ENCODE data around the gene RFTN1.

Gene RFTN1

DNA sequence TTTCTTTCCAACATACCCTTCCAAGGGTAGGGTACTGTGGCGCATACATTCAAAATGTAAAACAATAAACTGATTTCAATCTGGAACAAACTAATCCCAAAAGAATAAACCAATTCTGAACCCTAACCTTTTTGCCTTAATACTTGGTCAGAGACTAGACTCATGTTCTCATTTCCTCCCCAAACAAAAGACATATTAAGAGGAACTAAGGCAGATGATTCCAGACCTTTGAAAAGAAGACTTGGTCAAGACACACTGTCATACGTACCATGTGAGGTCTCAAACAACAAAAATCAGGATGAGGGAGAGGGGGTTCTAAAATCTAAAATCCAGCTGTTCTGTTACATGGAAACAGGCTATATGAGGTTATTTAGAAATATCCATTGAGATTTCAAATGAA is 102.1 kb downstream of the RFTN1 start:
- TF ChIP-seq, protein P1, sequence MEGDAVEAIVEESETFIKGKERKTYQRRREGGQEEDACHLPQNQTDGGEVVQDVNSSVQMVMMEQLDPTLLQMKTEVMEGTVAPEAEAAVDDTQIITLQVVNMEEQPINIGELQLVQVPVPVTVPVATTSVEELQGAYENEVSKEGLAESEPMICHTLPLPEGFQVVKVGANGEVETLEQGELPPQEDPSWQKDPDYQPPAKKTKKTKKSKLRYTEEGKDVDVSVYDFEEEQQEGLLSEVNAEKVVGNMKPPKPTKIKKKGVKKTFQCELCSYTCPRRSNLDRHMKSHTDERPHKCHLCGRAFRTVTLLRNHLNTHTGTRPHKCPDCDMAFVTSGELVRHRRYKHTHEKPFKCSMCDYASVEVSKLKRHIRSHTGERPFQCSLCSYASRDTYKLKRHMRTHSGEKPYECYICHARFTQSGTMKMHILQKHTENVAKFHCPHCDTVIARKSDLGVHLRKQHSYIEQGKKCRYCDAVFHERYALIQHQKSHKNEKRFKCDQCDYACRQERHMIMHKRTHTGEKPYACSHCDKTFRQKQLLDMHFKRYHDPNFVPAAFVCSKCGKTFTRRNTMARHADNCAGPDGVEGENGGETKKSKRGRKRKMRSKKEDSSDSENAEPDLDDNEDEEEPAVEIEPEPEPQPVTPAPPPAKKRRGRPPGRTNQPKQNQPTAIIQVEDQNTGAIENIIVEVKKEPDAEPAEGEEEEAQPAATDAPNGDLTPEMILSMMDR (conservative IDR thresholded peaks at IDR 0.05; ENCODE audit: low read length): no peak
- TF ChIP-seq EZH2phosphoT487 (IDR thresholded peaks at IDR 0.05; ENCODE audit: borderline replicate concordance): no peak
- Histone ChIP-seq H3K79me2 (ENCODE audit: insufficient read depth, low read length) (peaks cover 56% of the 10 kb centered on the region), H3F3A (ENCODE audit: low read depth) (no peaks in the 10 kb centered on the region), H3K9me3 (ENCODE audit: insufficient read depth, low read depth, low read length) (no peaks in the 10 kb centered on the region), H3K4me3 (ENCODE audit: low read length, poor library complexity, severe bottlenecking) (no peak overlapping the region), H3K4me2 (ENCODE audit: low read depth, low read length, poor library complexity, severe bottlenecking) (no peak overlapping the region), H3K4me1 (ENCODE audit: insufficient read depth, low read length, poor library complexity, severe bottlenecking) (no peaks in the 10 kb centered on the region), H4K20me1 (ENCODE audit: insufficient read depth, low read length, poor library complexity, severe bottlenecking) (peaks cover 11% of the 10 kb centered on the region), H3K9me2 (replicated peaks; ENCODE audit: low read depth, low read length) (no peaks in the 10 kb centered on the region), H2AFZ (ENCODE audit: low read length) (no peak overlapping the region), H3K27me3 (ENCODE audit: insufficient read depth, low read length, poor library complexity, severe bottlenecking) (no peaks in the 10 kb centered on the region), H3K9ac (ENCODE audit: low read depth, low read length, poor library complexity, severe bottlenecking) (no peak overlapping the region), H3K36me3 (ENCODE audit: insufficient read depth, low read length) (peaks cover 35% of the 10 kb centered on the region)

DNA sequence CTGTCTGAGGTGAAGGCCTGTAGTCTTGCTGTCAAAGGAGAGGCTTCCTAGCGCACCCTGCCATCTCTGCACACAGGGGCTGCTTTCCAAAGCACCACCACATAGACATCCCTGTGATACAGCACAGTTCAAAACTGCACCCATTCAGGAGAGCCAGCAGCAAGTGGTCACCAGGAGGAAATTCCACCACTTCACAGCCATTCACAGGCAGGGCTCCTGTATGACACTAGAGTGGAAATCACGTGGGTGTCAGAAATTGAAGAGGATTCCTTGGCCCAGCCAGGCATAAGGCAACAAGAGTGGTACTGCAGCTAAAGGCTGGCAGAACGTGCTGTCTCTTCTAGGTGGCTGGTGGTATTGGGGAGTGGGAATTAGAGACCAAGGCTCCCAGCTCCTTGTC is 102.8 kb downstream of the RFTN1 start:
- TF ChIP-seq, protein P1 (conservative IDR thresholded peaks at IDR 0.05; ENCODE audit: low read length): no peak
- no peak for TF ChIP-seq EZH2phosphoT487 (IDR thresholded peaks at IDR 0.05; ENCODE audit: borderline replicate concordance)
- Histone ChIP-seq H3K4me2 (ENCODE audit: low read depth, low read length, poor library complexity, severe bottlenecking) (no peak overlapping the region), H2AFZ (ENCODE audit: low read length) (no peak overlapping the region), H3K9me2 (replicated peaks; ENCODE audit: low read depth, low read length) (no peaks in the 10 kb centered on the region), H3K9me3 (ENCODE audit: insufficient read depth, low read depth, low read length) (no peaks in the 10 kb centered on the region), H3K4me3 (ENCODE audit: low read length, poor library complexity, severe bottlenecking) (no peak overlapping the region), H3K4me1 (ENCODE audit: insufficient read depth, low read length, poor library complexity, severe bottlenecking) (no peaks in the 10 kb centered on the region), H3K27me3 (ENCODE audit: insufficient read depth, low read length, poor library complexity, severe bottlenecking) (no peaks in the 10 kb centered on the region), H3K36me3 (ENCODE audit: insufficient read depth, low read length) (peaks cover 43% of the 10 kb centered on the region), H3F3A (ENCODE audit: low read depth) (no peaks in the 10 kb centered on the region; the same call in 1 of the 2 replicates), H3K79me2 (ENCODE audit: insufficient read depth, low read length) (peaks cover 49% of the 10 kb centered on the region), H3K9ac (ENCODE audit: low read depth, low read length, poor library complexity, severe bottlenecking) (no peak overlapping the region), H4K20me1 (ENCODE audit: insufficient read depth, low read length, poor library complexity, severe bottlenecking) (peaks cover 10% of the 10 kb centered on the region)

DNA sequence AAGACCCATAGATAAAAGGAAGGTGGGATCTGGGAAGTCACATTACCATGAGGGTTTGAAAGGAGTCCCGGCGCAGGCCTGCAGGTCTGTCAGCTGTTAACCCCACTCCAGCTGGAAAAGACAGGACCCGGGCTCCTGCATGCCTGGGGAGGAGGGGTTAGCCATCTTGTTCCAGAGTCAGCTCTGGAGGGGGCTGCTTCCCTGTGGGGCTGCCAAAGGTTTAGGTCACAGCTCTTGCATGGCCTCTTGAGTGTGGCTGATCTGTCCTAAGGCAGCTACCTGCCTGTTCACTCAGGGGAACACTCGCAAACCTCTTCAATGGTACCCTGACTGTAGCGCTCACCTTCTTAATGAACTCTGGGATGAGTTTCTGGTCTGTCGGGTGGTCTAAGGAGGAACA is 104.5 kb downstream of the RFTN1 start:
- Histone ChIP-seq H2AFZ (ENCODE audit: low read length) (no peak overlapping the region), H3K4me3 (ENCODE audit: low read length, poor library complexity, severe bottlenecking) (no peak overlapping the region), H3K9ac (ENCODE audit: low read depth, low read length, poor library complexity, severe bottlenecking) (no peak overlapping the region), H3K4me1 (ENCODE audit: insufficient read depth, low read length, poor library complexity, severe bottlenecking) (no peaks in the 10 kb centered on the region), H3F3A (ENCODE audit: low read depth) (no peaks in the 10 kb centered on the region; the same call in 1 of the 2 replicates), H3K9me3 (ENCODE audit: insufficient read depth, low read depth, low read length) (no peaks in the 10 kb centered on the region), H3K79me2 (ENCODE audit: insufficient read depth, low read length) (peaks cover 37% of the 10 kb centered on the region), H3K4me2 (ENCODE audit: low read depth, low read length, poor library complexity, severe bottlenecking) (no peak overlapping the region), H3K36me3 (ENCODE audit: insufficient read depth, low read length) (peaks cover 56% of the 10 kb centered on the region), H3K27me3 (ENCODE audit: insufficient read depth, low read length, poor library complexity, severe bottlenecking) (no peaks in the 10 kb centered on the region), H3K9me2 (replicated peaks; ENCODE audit: low read depth, low read length) (no peaks in the 10 kb centered on the region), H4K20me1 (ENCODE audit: insufficient read depth, low read length, poor library complexity, severe bottlenecking) (no peaks in the 10 kb centered on the region)
- TF ChIP-seq, protein P1 (conservative IDR thresholded peaks at IDR 0.05; ENCODE audit: low read length): no peak
- no peak for TF ChIP-seq EZH2phosphoT487 (IDR thresholded peaks at IDR 0.05; ENCODE audit: borderline replicate concordance)

All from Loucy (cell line).